LNCAP (cell line): ENCODE measurements around the gene C10orf90.
A peak's percentile ranks its signal among the peaks of the same experiment; 100 is the strongest.

Experiments used
- TF ChIP-seq, protein P1 (sequence below): fragments of 450-650 bp; IDR thresholded peaks from 2 replicates; pipeline ENCODE4 v1.5.1; 2017; ENCODE audit warnings: mild to moderate bottlenecking

The C10orf90 gene

DNA sequence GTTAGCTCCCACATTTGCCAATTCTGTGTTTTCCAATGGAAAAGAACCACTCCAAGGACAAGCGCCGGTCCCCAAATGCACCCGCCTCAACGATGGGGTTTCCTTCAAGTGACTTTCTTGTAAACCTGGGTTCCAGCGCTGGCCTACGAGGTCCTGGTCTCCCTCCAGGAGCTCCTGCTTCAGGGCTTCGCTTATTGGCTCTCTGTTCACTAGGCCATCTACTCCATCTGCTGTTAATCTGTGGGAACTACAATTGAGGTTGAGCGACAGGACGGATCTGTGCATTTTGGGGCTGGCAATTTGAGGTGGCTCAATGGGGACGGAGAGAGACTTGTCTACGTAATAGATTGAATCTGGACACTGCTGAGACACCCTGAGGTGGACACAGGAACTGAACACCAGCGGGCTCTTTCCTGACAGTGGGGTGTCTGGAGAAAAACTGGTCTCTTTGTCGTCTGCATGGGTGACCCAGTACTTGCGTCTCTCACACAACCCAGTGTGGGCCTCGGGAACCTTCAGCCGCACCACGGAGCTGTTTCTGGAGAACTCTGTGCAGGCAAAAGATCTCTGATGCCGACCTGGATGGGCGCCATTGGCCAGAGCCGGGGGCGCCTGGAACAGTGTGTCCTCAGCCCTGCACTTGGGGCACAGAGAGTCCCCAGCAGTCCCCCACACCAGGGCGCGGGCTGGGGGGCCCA, 166.3 kb downstream of the C10orf90 start:
- TF ChIP-seq, protein P1, sequence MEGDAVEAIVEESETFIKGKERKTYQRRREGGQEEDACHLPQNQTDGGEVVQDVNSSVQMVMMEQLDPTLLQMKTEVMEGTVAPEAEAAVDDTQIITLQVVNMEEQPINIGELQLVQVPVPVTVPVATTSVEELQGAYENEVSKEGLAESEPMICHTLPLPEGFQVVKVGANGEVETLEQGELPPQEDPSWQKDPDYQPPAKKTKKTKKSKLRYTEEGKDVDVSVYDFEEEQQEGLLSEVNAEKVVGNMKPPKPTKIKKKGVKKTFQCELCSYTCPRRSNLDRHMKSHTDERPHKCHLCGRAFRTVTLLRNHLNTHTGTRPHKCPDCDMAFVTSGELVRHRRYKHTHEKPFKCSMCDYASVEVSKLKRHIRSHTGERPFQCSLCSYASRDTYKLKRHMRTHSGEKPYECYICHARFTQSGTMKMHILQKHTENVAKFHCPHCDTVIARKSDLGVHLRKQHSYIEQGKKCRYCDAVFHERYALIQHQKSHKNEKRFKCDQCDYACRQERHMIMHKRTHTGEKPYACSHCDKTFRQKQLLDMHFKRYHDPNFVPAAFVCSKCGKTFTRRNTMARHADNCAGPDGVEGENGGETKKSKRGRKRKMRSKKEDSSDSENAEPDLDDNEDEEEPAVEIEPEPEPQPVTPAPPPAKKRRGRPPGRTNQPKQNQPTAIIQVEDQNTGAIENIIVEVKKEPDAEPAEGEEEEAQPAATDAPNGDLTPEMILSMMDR, result peak; percentile 75

DNA sequence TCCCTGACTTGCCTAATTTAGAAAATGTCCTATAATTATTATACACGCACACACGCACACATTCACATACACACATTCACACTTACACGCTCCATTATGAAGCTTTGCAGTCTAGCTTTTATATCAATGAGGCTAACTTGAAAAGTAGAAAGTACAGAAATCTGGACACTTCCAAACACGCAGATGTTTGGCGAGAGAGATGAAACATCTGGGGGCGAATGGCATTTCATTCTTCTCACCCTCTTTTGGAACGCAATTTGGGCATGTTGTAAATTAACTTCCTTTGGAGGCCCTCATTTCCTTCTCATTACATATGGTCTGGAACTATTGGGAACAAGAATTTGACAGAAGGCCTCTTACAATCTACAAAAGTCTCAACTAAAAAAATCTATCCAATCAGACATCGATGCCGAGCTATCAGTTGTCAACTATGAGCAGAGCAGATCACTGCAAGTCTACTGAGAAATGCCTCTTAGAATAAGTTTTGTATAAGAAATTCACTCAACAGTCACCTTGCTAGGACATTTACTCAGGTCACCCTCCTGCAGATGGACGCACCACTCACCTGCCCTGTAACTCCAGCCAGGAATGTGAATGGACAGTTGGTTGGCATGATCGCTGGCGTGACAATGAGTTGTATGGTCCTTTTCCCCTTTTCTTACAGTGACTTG, 167.0 kb downstream of the C10orf90 start:
- TF ChIP-seq, protein P1, result no peak

DNA sequence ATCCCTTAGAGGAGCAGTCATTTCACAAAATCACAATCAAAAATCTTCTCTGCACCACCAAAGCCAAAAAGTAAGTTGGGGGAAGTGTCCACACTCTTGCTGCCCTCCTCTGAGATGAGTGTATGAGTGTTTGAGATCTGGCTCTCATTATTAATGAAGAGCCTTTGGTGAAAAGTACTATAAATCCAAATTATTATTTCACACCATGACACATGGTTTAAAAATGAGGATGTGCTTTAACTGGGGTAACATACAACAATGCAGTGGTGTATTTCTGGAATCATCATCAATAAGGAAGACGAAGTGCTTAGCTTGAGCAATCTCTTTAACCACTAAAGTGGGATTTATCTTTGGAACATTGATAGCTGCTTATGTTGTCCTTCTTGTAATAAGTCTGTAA, 168.1 kb downstream of the C10orf90 start:
- TF ChIP-seq, protein P1, result no peak

DNA sequence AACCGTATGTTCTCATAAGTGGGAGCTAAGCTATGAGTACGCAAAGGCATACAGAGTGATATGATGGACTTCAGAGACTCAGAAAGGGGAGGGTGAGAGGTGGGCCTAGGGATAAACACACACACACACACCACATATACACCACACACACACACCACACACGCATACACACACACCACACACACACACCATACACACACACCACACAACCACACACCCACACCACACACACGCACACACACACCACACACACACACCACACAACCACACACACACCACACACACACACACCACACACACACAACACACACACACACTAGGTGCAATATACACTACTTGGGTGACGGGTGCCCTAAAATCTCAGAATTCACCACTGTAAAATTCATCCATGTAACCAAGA, 168.7 kb downstream of the C10orf90 start:
- TF ChIP-seq, protein P1, result no peak

DNA sequence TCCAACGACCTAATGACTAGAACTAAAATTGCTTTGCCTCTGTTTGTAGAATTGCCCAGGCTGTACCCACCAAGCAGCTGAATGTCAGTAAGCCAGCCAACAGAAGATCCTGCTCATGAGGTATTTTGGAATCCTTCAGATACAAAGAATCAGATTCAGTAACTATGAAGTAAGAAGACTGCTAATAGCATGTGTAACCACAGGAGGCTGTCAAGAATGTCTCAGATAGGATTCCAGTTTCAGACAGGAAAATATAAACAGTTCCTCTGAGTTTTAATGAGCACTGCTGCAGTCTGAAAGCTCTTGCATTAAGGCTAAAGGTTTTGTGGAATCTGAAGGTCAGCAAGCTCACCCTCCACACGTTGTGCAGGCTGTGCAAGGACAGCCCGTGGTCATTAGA, 169.6 kb downstream of the C10orf90 start:
- TF ChIP-seq, protein P1, result no peak

DNA sequence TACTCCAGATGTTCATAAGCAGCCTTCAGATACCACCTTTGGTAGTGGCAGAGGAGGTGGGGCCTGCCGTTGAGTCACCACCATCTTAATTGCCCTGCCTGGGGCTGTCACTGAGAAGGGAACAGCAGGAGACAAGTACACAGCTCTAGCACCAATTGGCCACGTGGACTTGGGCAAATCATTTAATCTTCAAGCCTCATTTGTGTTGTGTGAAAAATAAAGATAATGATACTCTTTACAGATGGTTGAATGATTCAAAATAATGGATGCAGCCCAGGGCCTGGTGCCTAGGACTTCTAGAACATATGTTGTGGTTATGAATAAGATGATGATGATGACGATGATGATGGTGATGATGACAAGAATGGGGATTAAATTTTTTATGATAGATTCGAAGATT, 170.3 kb downstream of the C10orf90 start:
- TF ChIP-seq, protein P1, result no peak

DNA sequence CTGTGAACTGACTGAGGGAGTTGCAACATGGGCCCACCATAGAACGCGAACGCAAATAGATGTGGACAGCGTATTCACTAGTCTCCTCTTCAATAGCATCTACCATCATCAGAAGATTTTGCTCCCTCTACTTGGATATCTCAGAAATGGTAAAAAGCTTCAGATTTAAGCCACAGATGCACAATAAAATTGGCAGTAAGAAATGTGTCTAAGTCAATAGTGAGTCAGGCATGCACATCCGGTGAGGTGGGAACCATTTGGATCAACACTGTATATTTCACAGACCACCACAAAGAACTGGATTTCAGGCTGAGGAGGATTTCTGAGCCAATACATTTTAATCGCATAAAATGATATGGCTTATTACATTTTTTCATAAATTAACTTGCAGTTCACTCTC, 170.7 kb downstream of the C10orf90 start:
- TF ChIP-seq, protein P1, result no peak
